Erythroblast (primary cell): ENCODE results near the gene C6orf58.

Experiments
- GATA1 ChIP-seq: IDR thresholded peaks from 2 replicates; pipeline ENCODE4 v1.6.1; 2011; ENCODE audit warnings: low read depth, mild to moderate bottlenecking, control low read depth, low read length, moderate library complexity
- POLR2A ChIP-seq: IDR thresholded peaks from 2 replicates; pipeline ENCODE4 v1.6.1; 2011; ENCODE audit warnings: mild to moderate bottlenecking, low read length

GRCh38 chr6:127630800-127631199, 53.8 kb downstream of the C6orf58 start:
- TF ChIP-seq POLR2A (no peak), GATA1 (no peak)
